AG09319 (cell line): Measurements from ENCODE around the gene ING5.

ENCODE experiments used
- DNase-seq: peaks from one replicate; pipeline ENCODE4 v3.0.0-alpha.2; 2010; ENCODE audit warnings: low read depth; ENCODE audit errors: extremely low read depth
- TF ChIP-seq, protein P1 (sequence below): IDR thresholded peaks from 2 replicates; pipeline ENCODE4 v1.5.1; 2011; ENCODE audit warnings: low read depth, mild to moderate bottlenecking, inconsistent platforms, low read length, moderate library complexity

ING5 gene

DNA sequence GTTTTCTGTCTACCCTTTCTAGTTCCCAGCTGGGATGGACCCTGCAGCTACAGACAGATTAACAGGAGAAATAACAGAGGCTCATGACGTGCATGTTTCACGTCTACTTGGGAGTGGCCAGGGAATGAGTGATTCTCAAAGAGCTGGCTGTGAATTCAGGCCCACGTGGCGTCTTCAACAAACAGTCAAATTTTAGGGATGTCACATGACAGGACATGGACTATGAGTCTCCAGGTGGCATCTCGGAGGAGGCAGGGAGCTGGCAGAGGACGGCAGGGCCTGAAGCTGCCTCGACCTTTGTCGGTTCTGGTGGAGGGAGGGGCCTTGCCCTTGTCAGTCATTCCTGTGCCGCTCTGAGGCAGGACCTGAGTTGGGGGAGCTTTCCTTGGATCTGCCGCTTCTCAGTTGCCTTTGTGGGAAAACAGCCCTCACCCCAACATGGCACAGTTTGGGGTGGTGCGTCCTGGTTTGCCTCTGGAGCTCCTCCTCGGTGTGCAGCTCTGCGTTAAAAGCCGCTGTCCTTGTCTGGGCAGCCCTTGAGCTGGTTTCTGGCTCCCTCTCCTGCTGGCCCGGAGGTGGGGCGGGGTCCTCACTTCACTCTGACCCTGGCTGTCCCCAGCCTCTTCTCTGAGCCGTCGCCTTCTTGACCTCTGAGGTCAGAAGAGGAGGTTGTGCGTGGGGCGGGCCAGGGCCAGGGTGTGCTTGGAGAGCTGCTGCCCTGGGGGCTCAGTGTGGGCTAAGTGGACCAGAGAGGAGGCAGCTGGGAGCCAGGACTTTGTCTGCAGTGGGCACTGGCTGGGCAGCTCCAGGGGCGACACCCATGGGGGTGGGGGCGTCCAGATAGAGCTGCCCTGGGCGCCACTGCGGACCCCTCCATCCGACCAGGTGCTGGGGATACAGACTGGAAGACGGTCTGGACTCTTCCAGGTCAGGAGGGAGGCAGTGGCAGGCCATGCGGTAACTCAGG, 62.7 kb downstream of the ING5 start:
- DNase-seq: no peak

GRCh38 chr2:241767464-241768250, 65.8 kb downstream of the ING5 start:
- TF ChIP-seq, protein P1, sequence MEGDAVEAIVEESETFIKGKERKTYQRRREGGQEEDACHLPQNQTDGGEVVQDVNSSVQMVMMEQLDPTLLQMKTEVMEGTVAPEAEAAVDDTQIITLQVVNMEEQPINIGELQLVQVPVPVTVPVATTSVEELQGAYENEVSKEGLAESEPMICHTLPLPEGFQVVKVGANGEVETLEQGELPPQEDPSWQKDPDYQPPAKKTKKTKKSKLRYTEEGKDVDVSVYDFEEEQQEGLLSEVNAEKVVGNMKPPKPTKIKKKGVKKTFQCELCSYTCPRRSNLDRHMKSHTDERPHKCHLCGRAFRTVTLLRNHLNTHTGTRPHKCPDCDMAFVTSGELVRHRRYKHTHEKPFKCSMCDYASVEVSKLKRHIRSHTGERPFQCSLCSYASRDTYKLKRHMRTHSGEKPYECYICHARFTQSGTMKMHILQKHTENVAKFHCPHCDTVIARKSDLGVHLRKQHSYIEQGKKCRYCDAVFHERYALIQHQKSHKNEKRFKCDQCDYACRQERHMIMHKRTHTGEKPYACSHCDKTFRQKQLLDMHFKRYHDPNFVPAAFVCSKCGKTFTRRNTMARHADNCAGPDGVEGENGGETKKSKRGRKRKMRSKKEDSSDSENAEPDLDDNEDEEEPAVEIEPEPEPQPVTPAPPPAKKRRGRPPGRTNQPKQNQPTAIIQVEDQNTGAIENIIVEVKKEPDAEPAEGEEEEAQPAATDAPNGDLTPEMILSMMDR: no peak
- no peak for DNase-seq

More for the DNA sequence above, 62.7 kb downstream of the ING5 start:
- TF ChIP-seq, protein P1: no peak

GRCh38 chr2:241768251-241768711, 66.4 kb downstream of the ING5 start:
- no peak for DNase-seq
- TF ChIP-seq, protein P1: no peak

GRCh38 chr2:241768850-241769249, 67.0 kb downstream of the ING5 start:
- DNase-seq: no peak
- TF ChIP-seq, protein P1: no peak

GRCh38 chr2:241769819-241770184, 68.0 kb downstream of the ING5 start:
- TF ChIP-seq, protein P1: no peak
- no peak for DNase-seq

DNA sequence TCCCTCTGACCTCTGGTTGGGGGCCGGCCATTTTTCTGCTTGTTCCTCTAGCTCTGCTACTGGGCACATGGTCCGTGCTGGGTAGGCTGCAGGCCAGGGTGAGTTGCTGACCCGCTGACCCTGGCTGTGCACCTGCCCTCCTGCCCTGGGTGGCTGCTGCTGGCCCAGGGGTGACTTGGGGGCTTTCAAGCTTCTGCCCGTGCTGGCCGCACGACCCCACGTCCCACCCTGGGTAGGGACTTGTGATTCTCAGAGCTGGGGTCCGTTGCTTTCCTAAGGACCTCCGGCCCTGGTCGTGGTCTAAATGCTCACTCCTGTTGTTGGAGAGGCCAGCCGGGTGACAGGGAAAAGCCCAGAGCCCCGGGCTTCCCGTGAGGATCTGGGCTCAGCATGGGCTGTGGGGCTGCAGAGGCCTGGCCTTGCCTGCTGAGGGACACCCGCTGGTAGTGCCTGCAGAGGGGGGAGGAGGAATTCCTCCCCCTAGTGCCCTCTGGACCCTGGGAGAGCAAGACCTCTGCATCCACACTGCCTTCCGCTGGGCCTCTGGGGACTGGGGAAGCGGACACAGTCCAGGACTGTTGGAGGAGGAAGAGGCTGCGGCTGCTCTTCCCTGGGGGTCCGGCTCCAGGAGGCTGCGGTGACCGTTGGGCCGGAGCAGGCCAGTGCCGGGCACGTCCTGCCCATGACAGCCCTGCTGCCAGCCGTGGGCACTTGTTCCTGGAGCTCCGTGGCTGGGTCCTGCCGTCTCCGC, 68.5 kb downstream of the ING5 start:
- DNase-seq: no peak
- TF ChIP-seq, protein P1: no peak
